Pancreas (tissue), 10 donors: ENCODE data around the gene CHTF8. TPM values are rescaled to one million over a fixed set of nuclear protein-coding genes. Genes with fewer than 3 reads are reported as not detected.
A peak's percentile ranks its signal among the peaks of the same experiment; 100 is the strongest.

Experiments
- ATAC-seq, 4 donors: fragments of 200-7000 bp; cut with Tn5 transposase; one replicate each; pipeline versions ENCODE4 v1.8.0 to v1.9.1; 2020; ENCODE audit warnings: mild to moderate bottlenecking in 4 of 4, moderate library complexity in 4 of 4
- DNase-seq, 6 donors: peaks; one replicate each; pipeline ENCODE4 v3.0.0-alpha.2; 2020
- FAIRE-seq: peaks from 2 replicates; lab custom pipeline; 2012; peaks lifted over from hg19 to GRCh38; lab: Jason Lieb, UNC
- H3K27ac ChIP-seq, 4 donors: fragments of 200-600 bp; sonication (generic); 1 replicate in 3 of 4; 2 replicates in 1 of 4; pipeline versions ENCODE4 v1.5.0 to v1.8.0; 2020
- H3K27me3 ChIP-seq, 4 donors: fragments of 200-600 bp; one replicate each; pipeline ENCODE4 v1.8.0; 2021
- H3K36me3 ChIP-seq, 3 donors: fragments of 200-600 bp; sonication (generic) in 1 of 3; one replicate each; pipeline versions ENCODE4 v1.5.0 to v1.8.0; 2020 to 2021
- H3K4me1 ChIP-seq, 3 donors: fragments of 200-600 bp; one replicate each; pipeline ENCODE4 v1.8.0; 2021
- H3K4me3 ChIP-seq, 4 donors: fragments of 200-600 bp; sonication (generic) in 2 of 4; one replicate each; pipeline versions ENCODE4 v1.5.0 to v1.8.0; 2020 to 2021
- H3K9me3 ChIP-seq, 4 donors: fragments of 200-600 bp; one replicate each; pipeline ENCODE4 v1.8.0; 2021
- WGBS, 2 donors: extraction: QIAGEN DNeasy Blood & Tissue Kit; methylation state at CpG; one replicate each; pipeline ENCODE4 v1.1.7; 2013; 5-methylcytosine and 5-hydroxymethylcytosine counted together
- intact Hi-C, 3 donors: fragments of 100-400 bp; cut with DNase I; formaldehyde crosslinking; loops; one replicate each; pipeline versions ENCODE4 v1.11.1 to v1.14.2; 2022
- polyA plus RNA-seq, 2 donors: library from polyadenylated mRNA; stranded (reverse); fragments of 200-250 nt; gene quantifications; one replicate each; pipeline ENCODE4 v1.2.3, GENCODE V29; 2013
- total RNA-seq, 6 donors: library from RNA; stranded (reverse); fragmentation: NEBNext Ultra II Directional in 4 of 6; extraction: Animal tissue kit (Norgen Biotek cat#: 25700) in 4 of 6; gene quantifications; one replicate each; pipeline versions ENCODE4 v1.2.1 to v1.2.4, GENCODE V29; 2021 to 2023
- TF ChIP-seq, protein P1 (sequence below), 4 donors: fragments of 200-600 bp; sonication (generic) in 3 of 4; IDR thresholded peaks; one replicate each; pipeline versions ENCODE4 v1.5.0 to v1.8.0; 2021; ENCODE audit warnings: antibody characterized with exemption in 4 of 4
- donor health status: healthy with polysubstance abuse.
- donor health status: DM: no; HTN: no; CAD: no; lungs with moderate emphysema.
- donor health status: DM: no; HTN: no; CAD: no.
- donor health status: control.
- donor health status: control.
- donor health status: Bipolar disorder and iron deficiency.
- donor health status: DM: yes; HTN: yes; CAD: no.
- donor health status: DM: no; HTN: no; CAD: no.
- donor health status: DM: no; HTN: no; CAD: no.
- donor health status: DM: yes; HTN: yes; CAD: no.

The CHTF8 gene
- total and polyA plus RNA-seq, 8 donors: 21.7 to 74.5 (median 41.1) TPM

DNA sequence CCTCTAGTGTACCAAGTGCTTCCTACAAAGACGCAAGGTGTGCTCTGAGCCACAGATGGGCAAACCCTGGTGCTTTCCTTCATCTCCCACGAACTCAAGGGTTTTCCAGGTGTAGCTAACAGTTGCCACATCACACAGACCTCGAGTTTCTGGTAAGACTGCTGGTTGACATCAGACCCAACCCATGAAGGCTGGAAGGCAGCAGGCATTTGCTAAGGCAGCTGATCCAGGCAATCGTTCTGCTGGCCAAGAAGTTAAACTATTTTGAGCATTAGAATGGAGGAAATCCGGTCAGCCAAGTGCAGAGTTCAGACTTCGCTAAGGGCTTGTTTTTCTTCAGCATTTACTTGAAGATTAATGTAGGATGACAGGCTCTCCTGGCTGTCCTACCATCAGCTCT, 15.5 kb downstream of the CHTF8 start:
- 51 to 59% methylated on average over 6 of the region's 6 CpGs for WGBS, 2 donors
- peaks cover 0 to 7% (median 0%) of the 10 kb centered on the region in 3 donors for H3K36me3 ChIP-seq
- no peak for ATAC-seq
- peaks cover 8 to 14% (median 11%) of the 10 kb centered on the region in 3 donors for H3K4me1 ChIP-seq
- no peaks in the 10 kb centered on the region for H3K9me3 ChIP-seq
- no peak overlapping the region for H3K27ac ChIP-seq
- no peaks in the 10 kb centered on the region for H3K27me3 ChIP-seq
- no peak for FAIRE-seq
- peak in 1 of 6 donors; percentile 17 for DNase-seq
- TF ChIP-seq, protein P1, sequence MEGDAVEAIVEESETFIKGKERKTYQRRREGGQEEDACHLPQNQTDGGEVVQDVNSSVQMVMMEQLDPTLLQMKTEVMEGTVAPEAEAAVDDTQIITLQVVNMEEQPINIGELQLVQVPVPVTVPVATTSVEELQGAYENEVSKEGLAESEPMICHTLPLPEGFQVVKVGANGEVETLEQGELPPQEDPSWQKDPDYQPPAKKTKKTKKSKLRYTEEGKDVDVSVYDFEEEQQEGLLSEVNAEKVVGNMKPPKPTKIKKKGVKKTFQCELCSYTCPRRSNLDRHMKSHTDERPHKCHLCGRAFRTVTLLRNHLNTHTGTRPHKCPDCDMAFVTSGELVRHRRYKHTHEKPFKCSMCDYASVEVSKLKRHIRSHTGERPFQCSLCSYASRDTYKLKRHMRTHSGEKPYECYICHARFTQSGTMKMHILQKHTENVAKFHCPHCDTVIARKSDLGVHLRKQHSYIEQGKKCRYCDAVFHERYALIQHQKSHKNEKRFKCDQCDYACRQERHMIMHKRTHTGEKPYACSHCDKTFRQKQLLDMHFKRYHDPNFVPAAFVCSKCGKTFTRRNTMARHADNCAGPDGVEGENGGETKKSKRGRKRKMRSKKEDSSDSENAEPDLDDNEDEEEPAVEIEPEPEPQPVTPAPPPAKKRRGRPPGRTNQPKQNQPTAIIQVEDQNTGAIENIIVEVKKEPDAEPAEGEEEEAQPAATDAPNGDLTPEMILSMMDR (IDR thresholded peaks at IDR 0.05): no peak
- no peak overlapping the region for H3K4me3 ChIP-seq
- intact Hi-C loops: no loop called here

DNA sequence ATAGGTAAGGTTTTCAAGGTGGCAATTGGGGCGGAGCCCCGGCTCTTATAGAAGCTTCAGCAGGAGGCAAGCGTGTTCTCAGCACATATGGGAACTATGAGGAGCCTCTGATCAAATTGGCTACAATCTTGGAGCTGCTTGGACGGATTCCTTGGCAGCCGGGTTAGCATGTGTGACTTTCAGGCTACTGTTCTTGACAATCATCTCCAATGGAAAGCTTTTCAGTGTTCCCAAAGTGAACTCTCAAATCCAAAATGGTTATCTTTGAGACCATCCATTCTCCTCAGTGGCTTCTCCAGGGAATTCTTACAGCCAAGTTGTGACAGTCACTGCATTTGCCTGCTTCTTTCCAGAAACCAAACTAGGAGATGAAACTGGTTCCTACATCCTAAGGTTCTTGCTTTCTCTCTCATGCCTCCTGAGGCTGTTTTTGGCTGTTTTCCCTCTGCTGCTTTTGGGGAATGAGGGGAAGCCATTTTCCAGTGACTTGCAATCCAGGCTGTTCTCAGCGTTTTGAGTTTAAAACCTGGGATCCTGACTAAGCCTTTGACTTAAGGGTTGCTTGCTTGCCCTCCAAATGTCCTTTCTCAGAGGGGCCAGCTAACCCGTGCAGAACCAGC, 16.0 kb downstream of the CHTF8 start:
- WGBS, 2 donors: 74 to 78% methylated on average over 7 of the region's 7 CpGs

DNA sequence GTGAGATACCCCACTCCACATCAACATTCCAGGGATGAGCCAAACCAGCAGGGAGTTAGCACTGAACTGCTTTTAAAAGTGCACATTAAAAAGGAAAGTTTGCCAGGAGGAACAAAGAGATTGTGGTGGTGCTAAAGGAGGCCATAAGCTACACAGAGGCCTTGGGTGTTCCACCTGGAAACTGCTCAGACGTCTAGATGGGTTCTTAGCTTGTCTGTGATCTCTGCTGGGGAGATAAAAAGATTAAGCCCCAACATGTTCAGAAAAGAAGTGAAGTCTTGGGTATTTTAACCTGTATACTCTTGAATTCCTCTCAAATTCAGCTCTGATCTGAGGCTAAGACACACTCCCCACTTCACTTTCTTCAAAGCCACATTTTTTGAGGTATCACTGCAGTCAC, 16.6 kb downstream of the CHTF8 start:
- WGBS, 2 donors: 65 to 73% methylated on average over 1 of the region's 1 CpG
- H3K27ac ChIP-seq: no peak overlapping the region
- ATAC-seq: no peak
- no peaks in the 10 kb centered on the region for H3K9me3 ChIP-seq
- no peak overlapping the region for H3K4me3 ChIP-seq
- H3K27me3 ChIP-seq: no peaks in the 10 kb centered on the region
- peaks cover 0 to 3% (median 0%) of the 10 kb centered on the region in 3 donors for H3K36me3 ChIP-seq
- TF ChIP-seq, protein P1 (IDR thresholded peaks at IDR 0.05): no peak
- FAIRE-seq: no peak
- intact Hi-C loops: no loop called here
- DNase-seq: no peak
- peaks cover 8 to 14% (median 11%) of the 10 kb centered on the region in 3 donors for H3K4me1 ChIP-seq

More for the DNA sequence above, 16.0 kb downstream of the CHTF8 start:
- Histone ChIP-seq H3K27ac (no peak overlapping the region), H3K27me3 (no peaks in the 10 kb centered on the region), H3K9me3 (no peaks in the 10 kb centered on the region), H3K4me3 (no peak overlapping the region), H3K4me1 (peaks cover 8 to 14% (median 11%) of the 10 kb centered on the region in 3 donors), H3K36me3 (peaks cover 0 to 7% (median 0%) of the 10 kb centered on the region in 3 donors)
- DNase-seq (peak in 1 of 6 donors; percentile 12), FAIRE-seq (no peak), ATAC-seq (no peak)
- intact Hi-C loops: no loop called here
- TF ChIP-seq, protein P1 (IDR thresholded peaks at IDR 0.05): no peak

DNA sequence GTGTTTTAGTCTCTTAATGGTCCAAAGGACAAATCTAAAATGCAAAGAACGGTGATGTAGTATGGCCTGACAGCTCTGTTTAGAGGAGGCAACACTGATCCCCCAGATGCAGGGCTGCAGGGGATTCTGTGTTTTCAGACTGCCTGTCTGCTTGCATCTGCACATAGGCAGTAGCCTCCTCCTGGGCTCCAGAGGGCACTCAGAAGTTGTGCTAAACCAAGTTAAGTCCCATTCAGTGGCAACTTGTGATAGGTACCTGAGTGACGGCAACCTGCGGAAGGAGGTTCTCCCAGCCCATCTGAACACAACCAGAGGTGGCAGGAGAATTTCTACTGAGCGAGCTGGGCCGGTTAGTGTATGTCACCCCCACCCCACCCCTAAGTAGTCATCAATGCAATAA, 17.0 kb downstream of the CHTF8 start:
- TF ChIP-seq, protein P1 (IDR thresholded peaks at IDR 0.05): no peak
- H3K36me3 ChIP-seq: no peaks in the 10 kb centered on the region
- H3K9me3 ChIP-seq: no peaks in the 10 kb centered on the region
- no peak overlapping the region for H3K27ac ChIP-seq
- H3K4me1 ChIP-seq: peaks cover 8 to 14% (median 11%) of the 10 kb centered on the region in 3 donors
- H3K4me3 ChIP-seq: no peak overlapping the region
- intact Hi-C loops: no loop called here
- ATAC-seq (no peak), DNase-seq (peak in 1 of 6 donors; percentile 10), FAIRE-seq (no peak)
- H3K27me3 ChIP-seq: no peaks in the 10 kb centered on the region
- 92 to 97% methylated on average over 5 of the region's 5 CpGs for WGBS, 2 donors

DNA sequence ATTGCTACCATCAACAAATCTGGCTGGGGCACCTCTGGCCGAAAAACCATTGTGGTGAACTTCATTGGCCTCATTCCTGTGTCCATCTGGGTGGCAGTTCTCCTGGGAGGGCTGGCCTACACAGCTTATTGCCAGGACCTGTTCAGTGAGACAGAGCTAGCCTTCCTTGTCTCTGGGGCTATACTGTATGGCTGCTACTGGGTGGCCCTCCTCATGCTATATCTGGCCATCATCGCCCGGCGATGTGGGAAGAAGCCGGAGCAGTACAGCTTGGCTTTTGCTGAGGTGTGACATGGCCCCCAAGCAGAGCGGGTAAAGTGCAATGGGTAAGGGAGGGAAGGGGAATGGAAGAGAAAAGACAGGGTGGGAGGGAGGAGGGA, 17.4 kb downstream of the CHTF8 start:
- H3K27me3 ChIP-seq: no peaks in the 10 kb centered on the region
- TF ChIP-seq, protein P1 (IDR thresholded peaks at IDR 0.05): no peak
- FAIRE-seq (no peak), ATAC-seq (no peak), DNase-seq (peak in 1 of 6 donors; percentile 21)
- H3K27ac ChIP-seq: no peak overlapping the region
- H3K4me1 ChIP-seq: peaks cover 8 to 14% (median 11%) of the 10 kb centered on the region in 3 donors
- no peak overlapping the region for H3K4me3 ChIP-seq
- 95% methylated on average over 6 of the region's 6 CpGs for WGBS, 2 donors
- intact Hi-C loops: no loop called here
- H3K36me3 ChIP-seq: no peaks in the 10 kb centered on the region
- no peaks in the 10 kb centered on the region for H3K9me3 ChIP-seq
